Measurements from ENCODE around the gene PANK4.

Gene PANK4

GRCh38 chr1:2488688-2489087, 37.7 kb downstream of the PANK4 start:
- TF ChIP-seq RAD21 (IDR thresholded peaks at IDR 0.05; ENCODE audit: low read depth) (no peak), REST (IDR thresholded peaks at IDR 0.05; ENCODE audit: low read depth) (no peak), TEAD4 (IDR thresholded peaks at IDR 0.05) (no peak), TAF1 (IDR thresholded peaks at IDR 0.05; ENCODE audit: low read depth) (no peak)

- TF ChIP-seq CREB1 (IDR thresholded peaks at IDR 0.05; ENCODE audit: low read depth) (no peak), TCF12 (IDR thresholded peaks at IDR 0.05; ENCODE audit: low read depth) (no peak), TAF1 (IDR thresholded peaks at IDR 0.05; ENCODE audit: low read depth) (no peak), USF1 (IDR thresholded peaks at IDR 0.05) (no peak), ZBTB7A (IDR thresholded peaks at IDR 0.05; ENCODE audit: low read depth) (no peak), RAD21 (IDR thresholded peaks at IDR 0.05; ENCODE audit: low read depth) (no peak), TEAD4 (IDR thresholded peaks at IDR 0.05) (no peak), REST (IDR thresholded peaks at IDR 0.05; ENCODE audit: low read depth) (no peak), EGR1 (IDR thresholded peaks at IDR 0.05) (no peak), EP300 (IDR thresholded peaks at IDR 0.05; ENCODE audit: borderline replicate concordance) (no peak), YY1 (IDR thresholded peaks at IDR 0.05; ENCODE audit: low read depth) (no peak), FOXM1 (IDR thresholded peaks at IDR 0.05; ENCODE audit: borderline replicate concordance, low read depth) (no peak), NFIC (IDR thresholded peaks at IDR 0.05) (no peak), CEBPB (IDR thresholded peaks at IDR 0.05) (no peak), MAX (IDR thresholded peaks at IDR 0.05) (no peak)
Observed at GRCh38 chr1:2486558-2486957, 39.8 kb downstream of the PANK4 start.

- TF ChIP-seq TCF12 (IDR thresholded peaks at IDR 0.05; ENCODE audit: low read depth): no peak
- TF ChIP-seq CREB1 (IDR thresholded peaks at IDR 0.05; ENCODE audit: low read depth): no peak
- no peak for TF ChIP-seq ZBTB7A (IDR thresholded peaks at IDR 0.05; ENCODE audit: low read depth)
- TF ChIP-seq TEAD4 (IDR thresholded peaks at IDR 0.05): no peak
- no peak for TF ChIP-seq USF1 (IDR thresholded peaks at IDR 0.05)
- TF ChIP-seq EP300 (IDR thresholded peaks at IDR 0.05; ENCODE audit: borderline replicate concordance): no peak
- TF ChIP-seq MAX (IDR thresholded peaks at IDR 0.05): no peak
- no peak for TF ChIP-seq NFIC (IDR thresholded peaks at IDR 0.05)
- no peak for TF ChIP-seq RAD21 (IDR thresholded peaks at IDR 0.05; ENCODE audit: low read depth)
- TF ChIP-seq YY1 (IDR thresholded peaks at IDR 0.05; ENCODE audit: low read depth): no peak
- TF ChIP-seq EGR1 (IDR thresholded peaks at IDR 0.05): no peak
- no peak for TF ChIP-seq REST (IDR thresholded peaks at IDR 0.05; ENCODE audit: low read depth)
- TF ChIP-seq FOXM1 (IDR thresholded peaks at IDR 0.05; ENCODE audit: borderline replicate concordance, low read depth): no peak
- no peak for TF ChIP-seq TAF1 (IDR thresholded peaks at IDR 0.05; ENCODE audit: low read depth)
Observed at GRCh38 chr1:2486041-2486440, 40.4 kb downstream of the PANK4 start.

GRCh38 chr1:2483970-2484369, 42.4 kb downstream of the PANK4 start:
- TF ChIP-seq ZBTB7A (IDR thresholded peaks at IDR 0.05; ENCODE audit: low read depth) (no peak), FOXM1 (IDR thresholded peaks at IDR 0.05; ENCODE audit: borderline replicate concordance, low read depth) (no peak), NFIC (IDR thresholded peaks at IDR 0.05) (no peak), CREB1 (IDR thresholded peaks at IDR 0.05; ENCODE audit: low read depth) (no peak), EP300 (IDR thresholded peaks at IDR 0.05; ENCODE audit: borderline replicate concordance) (no peak), EGR1 (IDR thresholded peaks at IDR 0.05) (no peak), CEBPB (IDR thresholded peaks at IDR 0.05) (no peak), TAF1 (IDR thresholded peaks at IDR 0.05; ENCODE audit: low read depth) (no peak), TEAD4 (IDR thresholded peaks at IDR 0.05) (no peak), YY1 (IDR thresholded peaks at IDR 0.05; ENCODE audit: low read depth) (no peak), RAD21 (IDR thresholded peaks at IDR 0.05; ENCODE audit: low read depth) (no peak), USF1 (IDR thresholded peaks at IDR 0.05) (no peak), TCF12 (IDR thresholded peaks at IDR 0.05; ENCODE audit: low read depth) (no peak), REST (IDR thresholded peaks at IDR 0.05; ENCODE audit: low read depth) (no peak), MAX (IDR thresholded peaks at IDR 0.05) (no peak)
